ENCODE measurements around the gene COL4A2.

Gene COL4A2

GRCh38 chr13:110503979-110504499 lies 197.0 kb downstream of the COL4A2 start:
- no peaks in the 10 kb centered on the region for H3K9me3 ChIP-seq (ENCODE audit: control insufficient read depth, low read length)
- DNase-seq: no peak
- no peak overlapping the region for H3K4me3 ChIP-seq (ENCODE audit: insufficient read depth, low read depth, low read length, poor library complexity, severe bottlenecking)
- no peaks in the 10 kb centered on the region for H3K4me1 ChIP-seq (ENCODE audit: control insufficient read depth, insufficient read depth, low read length, poor library complexity, severe bottlenecking)
- H3K27me3 ChIP-seq (replicated peaks; ENCODE audit: control insufficient read depth, insufficient read depth, low read length, poor library complexity, severe bottlenecking): no peaks in the 10 kb centered on the region
- H3K36me3 ChIP-seq (ENCODE audit: control insufficient read depth, insufficient read depth, low read length): no peaks in the 10 kb centered on the region
- no peak overlapping the region for H3K27ac ChIP-seq (ENCODE audit: insufficient read depth, low read length, poor library complexity, severe bottlenecking)

- DNase-seq: no peak
- H3K4me1 ChIP-seq (ENCODE audit: control insufficient read depth, insufficient read depth, low read length, poor library complexity, severe bottlenecking): no peaks in the 10 kb centered on the region
- no peaks in the 10 kb centered on the region for H3K36me3 ChIP-seq (ENCODE audit: control insufficient read depth, insufficient read depth, low read length)
- no peaks in the 10 kb centered on the region for H3K27me3 ChIP-seq (replicated peaks; ENCODE audit: control insufficient read depth, insufficient read depth, low read length, poor library complexity, severe bottlenecking)
- no peak overlapping the region for H3K27ac ChIP-seq (ENCODE audit: insufficient read depth, low read length, poor library complexity, severe bottlenecking)
- no peak overlapping the region for H3K4me3 ChIP-seq (ENCODE audit: insufficient read depth, low read depth, low read length, poor library complexity, severe bottlenecking)
- H3K9me3 ChIP-seq (ENCODE audit: control insufficient read depth, low read length): no peaks in the 10 kb centered on the region
Measured at GRCh38 chr13:110505594-110505993, 198.5 kb downstream of the COL4A2 start.

GRCh38 chr13:110506396-110506795 lies 199.3 kb downstream of the COL4A2 start:
- no peaks in the 10 kb centered on the region for H3K27me3 ChIP-seq (replicated peaks; ENCODE audit: control insufficient read depth, insufficient read depth, low read length, poor library complexity, severe bottlenecking)
- H3K4me1 ChIP-seq (ENCODE audit: control insufficient read depth, insufficient read depth, low read length, poor library complexity, severe bottlenecking): no peaks in the 10 kb centered on the region
- H3K27ac ChIP-seq (ENCODE audit: insufficient read depth, low read length, poor library complexity, severe bottlenecking): no peak overlapping the region
- no peak overlapping the region for H3K4me3 ChIP-seq (ENCODE audit: insufficient read depth, low read depth, low read length, poor library complexity, severe bottlenecking)
- no peak for DNase-seq
- H3K36me3 ChIP-seq (ENCODE audit: control insufficient read depth, insufficient read depth, low read length): no peaks in the 10 kb centered on the region
- no peaks in the 10 kb centered on the region for H3K9me3 ChIP-seq (ENCODE audit: control insufficient read depth, low read length)

GRCh38 chr13:110506859-110507566 lies 199.9 kb downstream of the COL4A2 start:
- DNase-seq: no peak
- Histone ChIP-seq H3K9me3 (ENCODE audit: control insufficient read depth, low read length) (no peaks in the 10 kb centered on the region), H3K27ac (ENCODE audit: insufficient read depth, low read length, poor library complexity, severe bottlenecking) (no peak overlapping the region), H3K4me3 (ENCODE audit: insufficient read depth, low read depth, low read length, poor library complexity, severe bottlenecking) (no peak overlapping the region), H3K36me3 (ENCODE audit: control insufficient read depth, insufficient read depth, low read length) (no peaks in the 10 kb centered on the region), H3K27me3 (replicated peaks; ENCODE audit: control insufficient read depth, insufficient read depth, low read length, poor library complexity, severe bottlenecking) (no peaks in the 10 kb centered on the region), H3K4me1 (ENCODE audit: control insufficient read depth, insufficient read depth, low read length, poor library complexity, severe bottlenecking) (no peaks in the 10 kb centered on the region)

- H3K9me3 ChIP-seq (ENCODE audit: control insufficient read depth, low read length): no peaks in the 10 kb centered on the region
Measured at GRCh38 chr13:110507678-110508381, 200.7 kb downstream of the COL4A2 start.

GRCh38 chr13:110509478-110509926 lies 202.4 kb downstream of the COL4A2 start:
- Histone ChIP-seq H3K27me3 (replicated peaks; ENCODE audit: control insufficient read depth, insufficient read depth, low read length, poor library complexity, severe bottlenecking) (no peaks in the 10 kb centered on the region), H3K9me3 (ENCODE audit: control insufficient read depth, low read length) (no peaks in the 10 kb centered on the region), H3K4me1 (ENCODE audit: control insufficient read depth, insufficient read depth, low read length, poor library complexity, severe bottlenecking) (no peaks in the 10 kb centered on the region), H3K27ac (ENCODE audit: insufficient read depth, low read length, poor library complexity, severe bottlenecking) (no peak overlapping the region), H3K4me3 (ENCODE audit: insufficient read depth, low read depth, low read length, poor library complexity, severe bottlenecking) (no peak overlapping the region), H3K36me3 (ENCODE audit: control insufficient read depth, insufficient read depth, low read length) (no peaks in the 10 kb centered on the region)
- DNase-seq: no peak

More at GRCh38 chr13:110507678-110508381, 200.7 kb downstream of the COL4A2 start:
- H3K27me3 ChIP-seq (replicated peaks; ENCODE audit: control insufficient read depth, insufficient read depth, low read length, poor library complexity, severe bottlenecking): no peaks in the 10 kb centered on the region
- H3K4me3 ChIP-seq (ENCODE audit: insufficient read depth, low read depth, low read length, poor library complexity, severe bottlenecking): no peak overlapping the region
- no peak for DNase-seq
- no peaks in the 10 kb centered on the region for H3K36me3 ChIP-seq (ENCODE audit: control insufficient read depth, insufficient read depth, low read length)
- no peaks in the 10 kb centered on the region for H3K4me1 ChIP-seq (ENCODE audit: control insufficient read depth, insufficient read depth, low read length, poor library complexity, severe bottlenecking)
- no peak overlapping the region for H3K27ac ChIP-seq (ENCODE audit: insufficient read depth, low read length, poor library complexity, severe bottlenecking)

- Histone ChIP-seq H3K27ac (ENCODE audit: insufficient read depth, low read length, poor library complexity, severe bottlenecking) (no peak overlapping the region), H3K4me1 (ENCODE audit: control insufficient read depth, insufficient read depth, low read length, poor library complexity, severe bottlenecking) (no peaks in the 10 kb centered on the region), H3K9me3 (ENCODE audit: control insufficient read depth, low read length) (no peaks in the 10 kb centered on the region), H3K27me3 (replicated peaks; ENCODE audit: control insufficient read depth, insufficient read depth, low read length, poor library complexity, severe bottlenecking) (no peaks in the 10 kb centered on the region), H3K36me3 (ENCODE audit: control insufficient read depth, insufficient read depth, low read length) (no peaks in the 10 kb centered on the region), H3K4me3 (ENCODE audit: insufficient read depth, low read depth, low read length, poor library complexity, severe bottlenecking) (no peak overlapping the region)
- DNase-seq: no peak
Measured at GRCh38 chr13:110509971-110510786, 203.1 kb downstream of the COL4A2 start.

- H3K4me3 ChIP-seq (ENCODE audit: insufficient read depth, low read depth, low read length, poor library complexity, severe bottlenecking): no peak overlapping the region
- no peaks in the 10 kb centered on the region for H3K9me3 ChIP-seq (ENCODE audit: control insufficient read depth, low read length)
- H3K27ac ChIP-seq (ENCODE audit: insufficient read depth, low read length, poor library complexity, severe bottlenecking): no peak overlapping the region
- no peak for DNase-seq
- no peaks in the 10 kb centered on the region for H3K27me3 ChIP-seq (replicated peaks; ENCODE audit: control insufficient read depth, insufficient read depth, low read length, poor library complexity, severe bottlenecking)
- H3K4me1 ChIP-seq (ENCODE audit: control insufficient read depth, insufficient read depth, low read length, poor library complexity, severe bottlenecking): no peaks in the 10 kb centered on the region
- H3K36me3 ChIP-seq (ENCODE audit: control insufficient read depth, insufficient read depth, low read length): no peaks in the 10 kb centered on the region
Measured at GRCh38 chr13:110511509-110512181, 204.6 kb downstream of the COL4A2 start.

GRCh38 chr13:110512198-110512740 lies 205.2 kb downstream of the COL4A2 start:
- Histone ChIP-seq H3K36me3 (ENCODE audit: control insufficient read depth, insufficient read depth, low read length) (no peaks in the 10 kb centered on the region), H3K4me3 (ENCODE audit: insufficient read depth, low read depth, low read length, poor library complexity, severe bottlenecking) (no peak overlapping the region), H3K9me3 (ENCODE audit: control insufficient read depth, low read length) (no peaks in the 10 kb centered on the region), H3K27ac (ENCODE audit: insufficient read depth, low read length, poor library complexity, severe bottlenecking) (no peak overlapping the region), H3K4me1 (ENCODE audit: control insufficient read depth, insufficient read depth, low read length, poor library complexity, severe bottlenecking) (no peaks in the 10 kb centered on the region), H3K27me3 (replicated peaks; ENCODE audit: control insufficient read depth, insufficient read depth, low read length, poor library complexity, severe bottlenecking) (no peaks in the 10 kb centered on the region)
- no peak for DNase-seq

Data from effector memory CD4-positive, alpha-beta T cell (primary cell).